GM23248 (cell line): ENCODE measurements around the gene CES3.

Source experiments
- EZH2 ChIP-seq: fragments of 200-600 bp; sonication (generic); IDR thresholded peaks from 2 replicates; pipeline ENCODE4 v1.6.1; 2018; ENCODE audit warnings: antibody characterized with exemption, mild to moderate bottlenecking; ENCODE audit not compliant: insufficient read depth, poor library complexity, severe bottlenecking
- EZH2phosphoT487 ChIP-seq: fragments of 200-600 bp; sonication (generic); IDR thresholded peaks from 2 replicates; pipeline ENCODE4 v1.6.1; 2018; ENCODE audit warnings: antibody characterized with exemption, moderate library complexity, mild to moderate bottlenecking, low read depth; ENCODE audit not compliant: insufficient read depth

DNA sequence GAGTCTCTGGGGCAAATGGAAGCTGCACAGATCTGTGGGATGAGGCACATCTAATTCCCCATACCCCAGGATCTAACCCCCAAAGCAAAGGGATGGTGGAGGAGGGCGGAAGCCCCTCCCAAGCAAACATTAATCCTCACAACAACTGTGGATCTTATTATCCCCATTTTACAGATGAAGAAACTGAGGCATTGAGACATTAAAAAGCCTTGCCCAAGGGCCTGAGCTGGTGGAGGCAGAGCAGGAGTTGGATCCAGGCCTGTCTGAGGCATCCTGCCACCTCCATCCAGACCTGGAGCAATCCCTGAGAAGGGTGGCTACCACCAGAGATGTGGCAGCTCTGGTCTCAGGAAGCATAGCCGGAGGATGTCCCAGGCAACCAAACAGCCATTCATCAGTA, 50.2 kb downstream of the CES3 start:
- TF ChIP-seq EZH2, result no peak
- no peak for TF ChIP-seq EZH2phosphoT487
